CD4-positive, alpha-beta memory T cell (primary cell): ENCODE data around the gene NSD1. TPM values are rescaled to one million over a fixed set of nuclear protein-coding genes. Genes with fewer than 3 reads are reported as not detected.
A peak's percentile ranks its signal among the peaks of the same experiment; 100 is the strongest.

Source experiments
- CTCF ChIA-PET: fragments of 350-600 bp; sonication (Branson Sonifier 250); formaldehyde crosslinking; loops from one replicate; lab custom pipeline; 2021; ENCODE audit warnings: inconsistent platforms; ENCODE audit not compliant: partially characterized antibody; lab: Charles Lee
- POLR2A ChIA-PET: fragments of 350-600 bp; sonication (Branson Sonifier 250); formaldehyde crosslinking; loops from one replicate; lab custom pipeline; 2021; ENCODE audit not compliant: partially characterized antibody; lab: Charles Lee
- DNase-seq, 5 donors: peaks; one replicate each; pipeline versions ENCODE4 v3.0.0 to v3.0.0-alpha.2; 2020 to 2022; ENCODE audit warnings: mixed read lengths in 1 of 5
- H3K27ac ChIP-seq: one replicate; pipeline ENCODE4 v1.7.0; 2013; ENCODE audit warnings: low read depth, low read length
- H3K27me3 ChIP-seq: 2 replicates; pipeline ENCODE4 v1.7.0; 2013; ENCODE audit warnings: mild to moderate bottlenecking, low read length, moderate library complexity; ENCODE audit not compliant: insufficient read depth
- H3K36me3 ChIP-seq: 2 replicates; pipeline ENCODE4 v1.7.0; 2013; ENCODE audit warnings: mild to moderate bottlenecking, low read length, moderate library complexity; ENCODE audit not compliant: insufficient read depth
- H3K4me1 ChIP-seq: 2 replicates; pipeline ENCODE4 v1.7.0; 2013; ENCODE audit warnings: mild to moderate bottlenecking, low read length, moderate library complexity; ENCODE audit not compliant: insufficient read depth
- H3K4me3 ChIP-seq, 2 donors: one replicate each; pipeline ENCODE4 v1.7.0; 2013; ENCODE audit warnings: low read length in 2 of 2, mild to moderate bottlenecking in 1 of 2
- H3K9me3 ChIP-seq, 2 donors: one replicate each; pipeline ENCODE4 v1.7.0; 2013; ENCODE audit warnings: low read length in 2 of 2, control low read depth in 1 of 2; ENCODE audit not compliant: control insufficient read depth in 1 of 2
- H3K27ac Mint-ChIP-seq, 7 donors: one replicate each; pipeline ENCODE4 v1.8.0; 2020 to 2021; ENCODE audit warnings: mixed read lengths in 7 of 7, mild to moderate bottlenecking in 6 of 7, inconsistent platforms in 3 of 7, moderate library complexity in 3 of 7
- H3K27me3 Mint-ChIP-seq, 2 donors: one replicate each; pipeline ENCODE4 v1.8.0; 2020 to 2021; ENCODE audit warnings: mixed read lengths in 2 of 2
- H3K36me3 Mint-ChIP-seq, 2 donors: one replicate each; pipeline ENCODE4 v1.8.0; 2020 to 2021; ENCODE audit warnings: mixed read lengths in 2 of 2, inconsistent platforms in 1 of 2, mild to moderate bottlenecking in 1 of 2
- H3K4me1 Mint-ChIP-seq, 4 donors: one replicate each; pipeline ENCODE4 v1.8.0; 2020 to 2021; ENCODE audit warnings: mixed read lengths in 4 of 4, mild to moderate bottlenecking in 1 of 4
- H3K4me3 Mint-ChIP-seq, 8 donors: one replicate each; pipeline ENCODE4 v1.8.0; 2020 to 2021; ENCODE audit warnings: mixed read lengths in 8 of 8, mild to moderate bottlenecking in 7 of 8, moderate library complexity in 6 of 8, inconsistent platforms in 3 of 8
- H3K9me3 Mint-ChIP-seq, 8 donors: one replicate each; pipeline ENCODE4 v1.8.0; 2020 to 2021; ENCODE audit warnings: mixed read lengths in 8 of 8, mild to moderate bottlenecking in 5 of 8, inconsistent platforms in 3 of 8, moderate library complexity in 1 of 8
- intact Hi-C: fragments of 100-400 bp; cut with micrococcal nuclease; formaldehyde crosslinking; loops from one replicate; pipeline ENCODE4 v1.15.1; 2023
- polyA plus RNA-seq, 2 donors: library from polyadenylated mRNA; unstranded; fragments of 300-500 nt; fragmentation: Illumina TruSeq; gene quantifications; one replicate each; pipeline ENCODE4 v1.2.3, GENCODE V29; 2021
- total RNA-seq, 2 experiments: library from RNA; stranded (reverse); gene quantifications; one replicate each; pipeline ENCODE4 v1.2.3, GENCODE V29; 2021

NSD1 gene
- total and polyA plus RNA-seq, 4 experiments from 2014 or later = 14.3 to 122 (median 90.0) TPM

GRCh38 chr5:177310332-177310731, 176.8 kb downstream of the NSD1 start:
- POLR2A ChIA-PET = interaction anchor here (1.1 to 5.5 kb wide), 11 partner anchors 11 to 154 kb away, joined by 3 to 31 read pairs (median 5); partner anchors contain the start of genes GRK6, LMAN2, PRR7 and RGS14
- peak overlapping the region in 2 of 7 donors; percentile 61 to 85 for H3K27ac Mint-ChIP-seq
- Histone ChIP-seq H3K36me3 (peaks cover 10% of the 10 kb centered on the region), H3K27ac (no peak overlapping the region), H3K9me3 (no peaks in the 10 kb centered on the region), H3K4me3 (no peak overlapping the region), H3K4me1 (peaks cover 56% of the 10 kb centered on the region), H3K27me3 (no peaks in the 10 kb centered on the region)
- peak overlapping the region in 3 of 8 donors; percentile 66 to 75 (median 70) for H3K4me3 Mint-ChIP-seq
- H3K27me3 Mint-ChIP-seq = no peaks in the 10 kb centered on the region
- H3K4me1 Mint-ChIP-seq = peaks cover 26 to 60% (median 43%) of the 10 kb centered on the region in 4 donors
- peaks cover 15 to 19% of the 10 kb centered on the region in 2 donors for H3K36me3 Mint-ChIP-seq
- intact Hi-C loops = no loop called here
- no peak for DNase-seq
- H3K9me3 Mint-ChIP-seq = peaks cover 0 to 4% (median 0%) of the 10 kb centered on the region in 8 donors
- CTCF ChIA-PET = interaction anchor here (0.6 to 7.4 kb wide), 37 partner anchors 9 to 224 kb away, joined by 3 to 69 read pairs (median 5); partner anchors contain the start of genes LMAN2, PDLIM7 and RGS14

- H3K27me3 ChIP-seq = no peaks in the 10 kb centered on the region
- POLR2A ChIA-PET = interaction anchor here (1.0 to 5.5 kb wide), 9 partner anchors 11 to 154 kb away, joined by 3 to 31 read pairs (median 4); partner anchors contain the start of genes GRK6 and LMAN2
- Mint-ChIP-seq H3K4me3 (peak overlapping the region; percentile 70 to 86 (median 74)), H3K9me3 (peaks cover 0 to 4% (median 0%) of the 10 kb centered on the region in 8 donors), H3K27ac (peak overlapping the region; percentile 11 to 83 (median 61)), H3K36me3 (peaks cover 11 to 14% of the 10 kb centered on the region in 2 donors), H3K4me1 (peaks cover 23 to 55% (median 38%) of the 10 kb centered on the region in 4 donors), H3K27me3 (no peaks in the 10 kb centered on the region)
- no peak for DNase-seq
- CTCF ChIA-PET = interaction anchor here (0.5 to 7.4 kb wide), 26 partner anchors 8 to 198 kb away, joined by 3 to 69 read pairs (median 8); partner anchors contain the start of genes LMAN2, PDLIM7 and RGS14
- intact Hi-C loops = no loop called here
- no peak overlapping the region for H3K4me3 ChIP-seq
- H3K36me3 ChIP-seq = peaks cover 10% of the 10 kb centered on the region
- no peaks in the 10 kb centered on the region for H3K9me3 ChIP-seq
- H3K4me1 ChIP-seq = peaks cover 50% of the 10 kb centered on the region
- H3K27ac ChIP-seq = no peak overlapping the region
These were observed 177.3 kb downstream of the NSD1 start for GRCh38 chr5:177310757-177311391.

- H3K27ac ChIP-seq = peak overlapping the region; percentile 49
- no peak for DNase-seq
- no peaks in the 10 kb centered on the region for H3K27me3 ChIP-seq
- H3K27ac Mint-ChIP-seq = peak overlapping the region in 2 of 7 donors; percentile 17 to 29
- CTCF ChIA-PET = interaction anchor here (0.5 to 9.2 kb wide), 7 partner anchors 8 to 191 kb away, joined by 4 to 78 read pairs (median 39); no protein-coding TSS in a partner anchor
- H3K9me3 Mint-ChIP-seq = peaks cover 0 to 4% (median 0%) of the 10 kb centered on the region in 8 donors
- H3K4me3 ChIP-seq = peak overlapping the region in 1 of 2 donors; percentile 64
- H3K27me3 Mint-ChIP-seq = no peaks in the 10 kb centered on the region
- H3K36me3 Mint-ChIP-seq = peaks cover 6 to 9% of the 10 kb centered on the region in 2 donors
- intact Hi-C loops = no loop called here
- POLR2A ChIA-PET = interaction anchor here (1.0 to 5.5 kb wide), 7 partner anchors 12 to 151 kb away, joined by 3 to 31 read pairs (median 4); partner anchors contain the start of genes LMAN2 and RGS14
- H3K4me1 ChIP-seq = peaks cover 46% of the 10 kb centered on the region
- peak overlapping the region in 7 of 8 donors; percentile 21 to 86 (median 59) for H3K4me3 Mint-ChIP-seq
- H3K36me3 ChIP-seq = peaks cover 10% of the 10 kb centered on the region
- H3K4me1 Mint-ChIP-seq = peaks cover 20 to 55% (median 34%) of the 10 kb centered on the region in 4 donors
- H3K9me3 ChIP-seq = no peaks in the 10 kb centered on the region
These were observed 177.8 kb downstream of the NSD1 start for GRCh38 chr5:177311392-177311722.

GRCh38 chr5:177311723-177312648, 178.4 kb downstream of the NSD1 start, which contains the start of gene MXD3:
Gene MXD3, minus strand, starts transcription at chr5:177311898. Its CDS starts 68 bp downstream, at chr5:177311830.
- no peaks in the 10 kb centered on the region for H3K27me3 ChIP-seq
- peak within 1 kb of the TSS; percentile 29 to 83 (median 75) for H3K27ac Mint-ChIP-seq
- peak; percentile 90 to 96 (median 93) for DNase-seq
- no peaks in the 10 kb centered on the region for H3K9me3 ChIP-seq
- H3K4me1 Mint-ChIP-seq = peaks cover 17 to 49% (median 30%) of the 10 kb centered on the region in 4 donors
- H3K9me3 Mint-ChIP-seq = peaks cover 0 to 4% (median 0%) of the 10 kb centered on the region in 8 donors
- no peaks in the 10 kb centered on the region for H3K27me3 Mint-ChIP-seq
- intact Hi-C loops = loop anchor here (1.0 to 2.0 kb wide), 4 partner anchors 9 to 841 kb away; partner anchors contain the start of genes LMAN2, NHP2, PDLIM7 and PRELID1
- peak within 1 kb of the TSS; percentile 24 to 64 for H3K4me3 ChIP-seq
- H3K4me3 Mint-ChIP-seq = peak within 1 kb of the TSS; percentile 70 to 86 (median 80)
- H3K36me3 Mint-ChIP-seq = peaks cover under 1 to 3% of the 10 kb centered on the region in 2 donors
- H3K27ac ChIP-seq = peak within 1 kb of the TSS; percentile 49
- ChIA-PET CTCF (interaction anchor here (1.5 to 9.2 kb wide), 4 partner anchors 8 to 143 kb away, joined by 6 to 78 read pairs (median 42); partner anchors contain the start of genes PRELID1 and RAB24), POLR2A (interaction anchor here (0.8 to 5.5 kb wide), 14 partner anchors 8 to 186 kb away, joined by 3 to 31 read pairs (median 4); partner anchors contain the start of genes LMAN2, NSD1, PDLIM7 and PRELID1)
- H3K36me3 ChIP-seq = peaks cover 4% of the 10 kb centered on the region
- peaks cover 41% of the 10 kb centered on the region for H3K4me1 ChIP-seq

GRCh38 chr5:177312649-177313181, 179.1 kb downstream of the NSD1 start:
- peaks cover 37% of the 10 kb centered on the region for H3K4me1 ChIP-seq
- H3K36me3 ChIP-seq = no peaks in the 10 kb centered on the region
- POLR2A ChIA-PET = interaction anchor here (0.7 to 5.5 kb wide), 14 partner anchors 9 to 872 kb away, joined by 3 to 31 read pairs (median 4); partner anchors contain the start of genes LMAN2, NSD1, PDLIM7 and PRELID1
- no peaks in the 10 kb centered on the region for H3K27me3 ChIP-seq
- Mint-ChIP-seq H3K4me1 (peaks cover 16 to 54% (median 28%) of the 10 kb centered on the region in 4 donors), H3K27me3 (no peaks in the 10 kb centered on the region), H3K4me3 (peak overlapping the region; percentile 39 to 84 (median 70)), H3K27ac (peak overlapping the region; percentile 17 to 77 (median 37)), H3K36me3 (peaks cover 0 to 3% of the 10 kb centered on the region in 2 donors), H3K9me3 (peaks cover 0 to 4% (median 0%) of the 10 kb centered on the region in 8 donors)
- intact Hi-C loops = loop anchor here (1.0 to 2.0 kb wide), 4 partner anchors 9 to 840 kb away; partner anchors contain the start of genes LMAN2, NHP2, PDLIM7 and PRELID1
- CTCF ChIA-PET = interaction anchor here (1.3 to 9.2 kb wide), 4 partner anchors 9 to 142 kb away, joined by 4 to 78 read pairs (median 38); partner anchors contain the start of genes PRELID1 and RAB24
- no peak for DNase-seq
- H3K27ac ChIP-seq = peak overlapping the region; percentile 49
- peak overlapping the region; percentile 24 to 64 for H3K4me3 ChIP-seq
- no peaks in the 10 kb centered on the region for H3K9me3 ChIP-seq
